Skeletal muscle tissue (tissue), 4 donors: ENCODE data around the gene CALHM2. TPM values are rescaled to one million over a fixed set of nuclear protein-coding genes. Genes with fewer than 3 reads are reported as not detected.

ENCODE experiments used
- H3K27ac ChIP-seq: one replicate; pipeline ENCODE4 v1.7.0; 2013; ENCODE audit warnings: mild to moderate bottlenecking, low read depth, low read length, inconsistent platforms
- H3K27me3 ChIP-seq, 3 donors: one replicate each; pipeline ENCODE4 v1.7.0; 2013; ENCODE audit warnings: low read length in 3 of 3; ENCODE audit not compliant: control insufficient read depth in 3 of 3, insufficient read depth in 3 of 3
- H3K36me3 ChIP-seq, 3 donors: one replicate each; pipeline ENCODE4 v1.7.0; 2013; ENCODE audit warnings: low read length in 3 of 3; ENCODE audit not compliant: control insufficient read depth in 3 of 3, insufficient read depth in 3 of 3
- H3K4me1 ChIP-seq, 3 donors: one replicate each; pipeline ENCODE4 v1.7.0; 2013; ENCODE audit warnings: low read length in 3 of 3, mild to moderate bottlenecking in 3 of 3; ENCODE audit not compliant: control insufficient read depth in 3 of 3, insufficient read depth in 3 of 3
- H3K4me3 ChIP-seq, 3 donors: one replicate each; pipeline ENCODE4 v1.7.0; 2013; ENCODE audit warnings: low read length in 3 of 3
- H3K9ac ChIP-seq, 3 donors: one replicate each; pipeline ENCODE4 v1.7.0; 2013; ENCODE audit warnings: low read length in 3 of 3, mild to moderate bottlenecking in 3 of 3, moderate library complexity in 2 of 3, low read depth in 1 of 3
- H3K9me3 ChIP-seq, 3 donors: one replicate each; pipeline ENCODE4 v1.7.0; 2013; ENCODE audit warnings: low read length in 3 of 3; ENCODE audit not compliant: control insufficient read depth in 3 of 3
- total RNA-seq: library from RNA; depleted of rRNA; stranded (reverse); fragments of >200 nt; gene quantifications from one replicate; pipeline ENCODE4 v1.2.3, GENCODE V29; 2014
- donor health status: Osteomylitis.

The CALHM2 gene
- total RNA-seq, 1 donor from 2014 or later = 4.7 TPM

- H3K4me1 ChIP-seq = peaks cover 0 to 6% (median 5%) of the 10 kb centered on the region in 3 donors
- no peaks in the 10 kb centered on the region for H3K36me3 ChIP-seq
- no peaks in the 10 kb centered on the region for H3K9me3 ChIP-seq
- no peak overlapping the region for H3K4me3 ChIP-seq
- H3K27ac ChIP-seq = no peak overlapping the region
- no peak overlapping the region for H3K9ac ChIP-seq
- H3K27me3 ChIP-seq = no peaks in the 10 kb centered on the region
These were observed 24.0 kb upstream of the CALHM2 start for GRCh38 chr10:103476046-103476768.

- peaks cover 2 to 7% (median 5%) of the 10 kb centered on the region in 3 donors for H3K4me1 ChIP-seq
- no peak overlapping the region for H3K9ac ChIP-seq
- no peaks in the 10 kb centered on the region for H3K9me3 ChIP-seq
- H3K4me3 ChIP-seq = no peak overlapping the region
- peaks cover 0 to 6% (median 0%) of the 10 kb centered on the region in 3 donors for H3K27me3 ChIP-seq
- no peaks in the 10 kb centered on the region for H3K36me3 ChIP-seq
- H3K27ac ChIP-seq = no peak overlapping the region
These were observed 23.3 kb upstream of the CALHM2 start for GRCh38 chr10:103475437-103475836.

- no peak overlapping the region for H3K27ac ChIP-seq
- H3K27me3 ChIP-seq = peaks cover 0 to 6% (median 0%) of the 10 kb centered on the region in 3 donors
These were observed 21.9 kb upstream of the CALHM2 start for GRCh38 chr10:103474077-103474476.

GRCh38 chr10:103473261-103473671 lies 21.1 kb upstream of the CALHM2 start:
- Histone ChIP-seq H3K36me3 (no peaks in the 10 kb centered on the region), H3K9ac (no peak overlapping the region), H3K27ac (no peak overlapping the region), H3K4me1 (peaks cover 2 to 6% (median 5%) of the 10 kb centered on the region in 3 donors), H3K27me3 (peaks cover 0 to 6% (median 0%) of the 10 kb centered on the region in 3 donors), H3K9me3 (no peaks in the 10 kb centered on the region), H3K4me3 (no peak overlapping the region)

More at GRCh38 chr10:103474077-103474476, 21.9 kb upstream of the CALHM2 start:
- peaks cover 2 to 6% (median 5%) of the 10 kb centered on the region in 3 donors for H3K4me1 ChIP-seq
- no peaks in the 10 kb centered on the region for H3K9me3 ChIP-seq
- H3K9ac ChIP-seq = no peak overlapping the region
- H3K4me3 ChIP-seq = no peak overlapping the region
- no peaks in the 10 kb centered on the region for H3K36me3 ChIP-seq

GRCh38 chr10:103472005-103472404 lies 19.8 kb upstream of the CALHM2 start:
- no peak overlapping the region for H3K9ac ChIP-seq

GRCh38 chr10:103470761-103471653 lies 18.8 kb upstream of the CALHM2 start:
- H3K9ac ChIP-seq = no peak overlapping the region
- peaks cover 2 to 6% (median 5%) of the 10 kb centered on the region in 3 donors for H3K4me1 ChIP-seq
- H3K4me3 ChIP-seq = no peak overlapping the region
- no peaks in the 10 kb centered on the region for H3K36me3 ChIP-seq
- no peaks in the 10 kb centered on the region for H3K9me3 ChIP-seq
- H3K27ac ChIP-seq = no peak overlapping the region
- peaks cover 0 to 6% (median 0%) of the 10 kb centered on the region in 3 donors for H3K27me3 ChIP-seq

More at GRCh38 chr10:103472005-103472404, 19.8 kb upstream of the CALHM2 start:
- Histone ChIP-seq H3K4me1 (peaks cover 2 to 6% (median 5%) of the 10 kb centered on the region in 3 donors), H3K27me3 (peaks cover 0 to 6% (median 0%) of the 10 kb centered on the region in 3 donors), H3K4me3 (no peak overlapping the region), H3K9me3 (no peaks in the 10 kb centered on the region), H3K36me3 (no peaks in the 10 kb centered on the region), H3K27ac (no peak overlapping the region)

- Histone ChIP-seq H3K9ac (no peak overlapping the region), H3K27ac (no peak overlapping the region), H3K27me3 (peaks cover 0 to 6% (median 0%) of the 10 kb centered on the region in 3 donors), H3K4me3 (no peak overlapping the region), H3K4me1 (peaks cover 2 to 6% (median 5%) of the 10 kb centered on the region in 3 donors), H3K9me3 (no peaks in the 10 kb centered on the region), H3K36me3 (no peaks in the 10 kb centered on the region)
These were observed 17.0 kb upstream of the CALHM2 start for GRCh38 chr10:103469201-103469600.

GRCh38 chr10:103467406-103467805 lies 15.2 kb upstream of the CALHM2 start:
- no peak overlapping the region for H3K27ac ChIP-seq
- H3K9ac ChIP-seq = no peak overlapping the region
- H3K4me1 ChIP-seq = peaks cover 2 to 6% (median 5%) of the 10 kb centered on the region in 3 donors
- peaks cover 0 to 6% (median 0%) of the 10 kb centered on the region in 3 donors for H3K27me3 ChIP-seq
- H3K36me3 ChIP-seq = no peaks in the 10 kb centered on the region
- H3K4me3 ChIP-seq = no peak overlapping the region
- H3K9me3 ChIP-seq = no peaks in the 10 kb centered on the region

GRCh38 chr10:103466734-103467133 lies 14.6 kb upstream of the CALHM2 start:
- Histone ChIP-seq H3K9ac (no peak overlapping the region), H3K27me3 (peaks cover 0 to 6% (median 0%) of the 10 kb centered on the region in 3 donors), H3K9me3 (no peaks in the 10 kb centered on the region), H3K27ac (no peak overlapping the region), H3K4me1 (peaks cover 2 to 6% (median 3%) of the 10 kb centered on the region in 3 donors), H3K4me3 (no peak overlapping the region), H3K36me3 (no peaks in the 10 kb centered on the region)
